ENCODE results near the gene EXOSC10.
"Not testable (repeated sequence)": the region's sequence is repeated elsewhere in the genome, so short reads cannot be mapped to it uniquely, and the experiment has no call there.

EXOSC10 gene

GRCh38 chr1:11109047-11109760 lies 9.5 kb upstream of the EXOSC10 start:
- no peak for DNase-seq (ENCODE audit: low read depth in 2 of 3, low spot score in 1 of 3)

DNA sequence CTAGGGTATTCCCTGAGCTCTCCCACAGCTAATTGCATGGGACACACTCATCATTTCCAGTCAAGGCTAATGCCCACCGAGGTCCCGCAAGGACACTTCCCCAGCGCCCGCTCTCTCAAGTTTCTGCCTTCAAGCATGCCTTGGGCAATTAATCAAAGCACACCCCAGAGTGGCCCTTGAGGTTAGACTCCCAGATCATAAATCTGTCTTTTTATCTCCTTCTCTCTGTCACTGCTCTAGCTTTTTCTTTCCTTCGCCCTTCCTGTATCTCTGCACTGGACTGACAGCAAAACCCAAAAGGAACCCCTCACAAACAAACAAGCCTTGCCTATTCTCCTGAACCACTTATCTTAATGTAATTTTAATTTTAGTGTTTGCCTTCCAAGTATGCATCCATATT lies 7.9 kb upstream of the EXOSC10 start:
- DNase-seq (ENCODE audit: low read depth in 2 of 3, low spot score in 1 of 3) = no peak

DNA sequence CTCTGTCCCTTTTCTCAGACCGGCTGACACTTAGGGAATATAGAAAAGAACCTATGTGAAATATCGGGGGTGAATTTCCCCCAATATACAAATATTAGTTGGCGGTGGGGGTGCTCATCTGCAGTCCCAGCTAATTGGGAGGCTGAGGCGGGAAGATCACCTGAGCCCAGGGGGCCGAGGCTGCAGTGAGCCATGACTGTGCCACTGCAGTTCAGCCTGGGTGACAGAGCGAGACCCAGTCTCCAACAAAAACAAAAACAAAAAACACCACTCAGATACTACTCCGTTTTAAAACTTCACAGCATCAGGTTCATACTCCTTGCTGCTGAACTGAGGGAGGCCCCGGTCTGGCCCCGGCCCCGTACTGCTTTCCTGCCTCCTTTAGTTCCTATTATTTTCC lies 5.9 kb upstream of the EXOSC10 start:
- no peak for DNase-seq (ENCODE audit: low read depth in 2 of 3, low spot score in 1 of 3)

DNA sequence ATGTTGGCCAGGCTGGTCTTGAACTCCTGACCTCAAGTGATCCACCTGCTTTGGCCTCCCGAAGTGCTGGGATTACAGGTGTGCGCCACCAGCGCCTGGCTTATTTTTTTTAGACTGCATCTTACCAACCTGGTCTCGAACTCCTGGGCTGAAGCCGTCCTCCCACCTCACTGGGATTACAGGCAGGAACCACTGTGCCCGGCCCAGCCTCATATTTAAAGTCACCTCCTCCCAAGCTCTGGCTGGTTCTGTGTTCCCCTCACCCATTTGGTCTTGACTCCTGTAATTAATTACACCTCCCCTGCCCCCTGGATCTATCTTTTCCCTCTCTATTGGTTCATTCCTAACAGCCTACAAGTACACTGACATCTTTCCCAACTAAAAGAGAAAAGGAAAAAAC lies 1.7 kb upstream of the EXOSC10 start:
- no peak for DNase-seq (ENCODE audit: low read depth in 2 of 3, low spot score in 1 of 3)

DNA sequence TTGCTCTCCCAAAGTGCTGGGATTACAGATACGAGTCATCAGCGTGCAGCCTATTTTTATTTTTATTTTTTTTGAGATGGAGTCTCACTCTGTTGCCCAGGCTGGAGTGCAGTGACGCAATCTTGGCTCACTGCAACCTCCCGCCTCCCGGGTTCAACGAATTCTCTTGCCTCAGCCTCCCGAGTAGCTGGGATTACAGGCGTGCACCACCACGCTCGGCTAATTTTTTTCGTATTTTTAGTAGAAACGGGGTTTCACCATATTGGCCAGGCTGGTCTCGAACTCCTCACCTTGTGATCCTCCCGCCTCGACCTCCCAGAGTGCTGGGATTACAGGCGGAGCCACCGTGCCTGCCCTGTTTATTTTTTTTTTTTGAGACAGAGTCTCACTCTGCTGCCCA lies 1.1 kb upstream of the EXOSC10 start:
- DNase-seq (ENCODE audit: low read depth in 2 of 3, low spot score in 1 of 3) = not testable (repeated sequence)

DNA sequence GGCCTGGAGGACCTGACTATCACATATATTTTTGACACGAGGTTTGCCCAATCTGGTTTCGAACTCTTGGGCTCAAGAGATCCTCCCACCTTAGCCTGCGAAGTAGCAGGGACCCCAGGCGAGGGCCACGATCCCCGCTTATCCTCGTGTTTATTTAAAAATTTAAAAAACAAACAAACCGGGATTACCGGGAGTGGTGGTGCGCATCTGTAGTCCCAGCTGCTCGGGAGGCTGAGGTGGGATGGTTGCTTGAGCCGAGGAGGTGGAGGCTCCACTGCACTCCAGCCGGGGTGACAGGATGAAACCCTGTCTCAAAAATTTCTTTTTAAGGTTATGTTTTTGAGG lies 452 bp upstream of the EXOSC10 start:
- no peak for DNase-seq (ENCODE audit: low read depth in 2 of 3, low spot score in 1 of 3)

GRCh38 chr1:11098931-11099309 lies 749 bp downstream of the EXOSC10 start:
- no peak for DNase-seq (ENCODE audit: low read depth in 2 of 3, low spot score in 1 of 3)

DNA sequence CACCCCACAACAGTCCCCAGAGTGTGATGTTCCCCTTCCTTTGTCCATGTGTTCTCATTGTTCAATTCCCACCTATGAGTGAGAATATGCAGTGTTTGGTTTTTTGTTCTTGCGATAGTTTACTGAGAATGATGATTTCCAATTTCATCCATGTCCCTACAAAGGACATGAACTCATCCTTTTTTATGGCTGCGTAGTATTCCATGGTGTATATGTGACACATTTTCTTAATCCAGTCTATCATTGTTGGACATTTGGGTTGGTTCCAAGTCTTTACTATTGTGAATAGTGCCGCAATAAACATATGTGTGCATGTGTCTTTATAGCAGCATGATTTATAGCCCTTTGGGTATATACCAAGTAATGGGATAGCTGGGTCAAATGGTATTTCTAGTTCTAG lies 15.9 kb downstream of the EXOSC10 start:
- not testable (repeated sequence) for DNase-seq (ENCODE audit: low read depth in 2 of 3, low spot score in 1 of 3)

GRCh38 chr1:11080931-11081330 lies 18.7 kb downstream of the EXOSC10 start:
- no peak for DNase-seq (ENCODE audit: low read depth in 2 of 3, low spot score in 1 of 3)

GRCh38 chr1:11078631-11079030 lies 21.0 kb downstream of the EXOSC10 start:
- no peak for DNase-seq (ENCODE audit: low read depth in 2 of 3, low spot score in 1 of 3)

- not testable (repeated sequence) for DNase-seq (ENCODE audit: low read depth in 2 of 3, low spot score in 1 of 3)
These were observed 26.3 kb downstream of the EXOSC10 start for GRCh38 chr1:11073398-11073797.

DNA sequence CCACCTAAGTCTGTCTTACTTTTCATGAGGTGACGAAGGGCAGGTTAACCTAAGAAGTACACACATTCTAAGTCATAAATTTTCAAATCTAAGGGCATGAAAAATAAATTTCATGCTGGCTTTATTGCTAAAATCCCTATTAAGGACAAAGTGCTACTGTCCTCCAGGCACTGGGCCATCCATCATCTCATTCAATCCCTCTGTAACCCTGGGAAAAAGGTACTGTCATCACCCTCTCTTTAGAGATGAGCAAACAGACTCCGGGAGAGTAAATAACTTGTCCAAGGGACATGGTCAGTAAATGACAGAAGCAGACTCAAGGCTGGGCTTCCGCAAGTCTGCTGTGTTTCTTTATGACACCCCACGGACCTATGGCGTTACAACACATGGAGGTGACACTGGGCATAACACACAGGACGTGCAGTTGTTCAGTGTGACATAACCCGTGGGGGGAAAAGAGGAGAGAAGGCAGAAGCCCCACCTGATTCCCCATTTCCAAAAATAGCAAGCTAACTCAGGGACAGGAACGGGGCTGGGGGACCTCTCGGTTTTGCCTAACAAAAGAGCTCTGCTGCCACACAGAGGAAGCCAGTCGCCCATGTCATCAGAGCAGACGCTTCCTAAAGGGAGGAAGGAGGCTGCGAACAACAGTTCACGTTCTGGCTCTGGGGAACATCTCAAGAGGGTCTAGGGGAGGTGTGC lies 27.3 kb downstream of the EXOSC10 start:
- DNase-seq (ENCODE audit: low read depth in 2 of 3, low spot score in 1 of 3) = no peak

GRCh38 chr1:11071463-11072215 lies 28.0 kb downstream of the EXOSC10 start:
- DNase-seq (ENCODE audit: low read depth in 2 of 3, low spot score in 1 of 3) = no peak

DNA sequence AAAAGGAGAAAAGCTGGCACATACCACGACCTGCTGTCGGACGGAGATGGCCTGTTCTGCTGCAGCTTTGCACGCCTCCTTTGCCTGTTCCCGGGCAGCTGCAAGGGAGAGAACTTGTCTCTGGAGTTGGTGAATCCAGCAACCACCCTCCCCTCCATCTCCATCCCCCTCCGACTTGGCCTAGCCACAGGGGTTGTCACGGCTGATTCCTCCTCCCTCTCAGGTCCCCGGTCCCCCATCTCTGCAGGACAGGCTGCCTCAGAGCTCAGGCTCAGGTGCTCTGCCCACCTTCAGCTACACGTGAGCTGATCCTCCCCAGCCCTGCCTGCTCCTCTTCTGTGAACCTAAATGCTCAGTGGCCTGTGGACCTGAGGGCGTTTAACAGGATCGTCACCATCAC lies 28.8 kb downstream of the EXOSC10 start:
- DNase-seq (ENCODE audit: low read depth in 2 of 3, low spot score in 1 of 3) = no peak

DNA sequence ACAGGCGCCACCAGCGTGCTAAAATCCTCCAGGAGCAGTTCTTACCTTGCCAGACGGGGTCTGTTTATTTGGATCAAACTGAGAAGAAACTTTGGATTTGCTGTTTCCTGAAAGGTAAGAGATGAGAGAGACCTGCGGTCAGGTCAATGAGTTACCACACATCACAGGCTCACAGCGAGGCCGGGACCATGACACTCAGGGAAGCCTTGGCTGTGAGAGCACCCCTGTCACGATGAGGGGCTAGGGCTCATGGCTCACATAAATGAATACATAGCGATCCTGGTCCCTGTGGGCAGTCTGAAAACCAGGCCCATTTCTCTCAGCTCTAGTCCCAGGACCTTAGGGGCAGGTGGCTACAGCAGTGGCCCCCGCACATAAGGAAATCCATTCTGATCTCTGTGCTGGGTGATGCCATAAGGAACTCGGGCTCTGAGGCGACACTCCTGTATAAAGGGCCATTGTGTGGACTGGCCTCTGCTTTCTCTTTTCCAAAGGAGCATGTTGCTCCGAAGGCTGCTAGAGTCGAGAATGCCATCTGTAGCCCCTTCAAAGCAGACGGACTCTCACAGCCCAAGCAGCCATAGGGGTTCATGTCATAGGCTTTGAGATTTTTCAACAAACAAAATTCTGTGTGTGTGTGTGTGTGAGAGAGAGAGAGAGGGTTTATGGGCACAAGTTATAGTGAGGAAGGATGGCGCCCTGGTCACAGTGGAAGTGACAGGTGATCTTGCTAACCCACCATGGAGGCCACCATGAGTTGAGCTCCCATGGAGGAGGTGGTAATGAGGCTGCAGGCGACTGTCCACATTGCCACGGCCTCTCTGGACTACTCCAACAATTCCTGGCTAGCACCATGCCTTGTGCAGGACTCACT lies 30.8 kb downstream of the EXOSC10 start:
- no peak for DNase-seq (ENCODE audit: low read depth in 2 of 3, low spot score in 1 of 3)

DNA sequence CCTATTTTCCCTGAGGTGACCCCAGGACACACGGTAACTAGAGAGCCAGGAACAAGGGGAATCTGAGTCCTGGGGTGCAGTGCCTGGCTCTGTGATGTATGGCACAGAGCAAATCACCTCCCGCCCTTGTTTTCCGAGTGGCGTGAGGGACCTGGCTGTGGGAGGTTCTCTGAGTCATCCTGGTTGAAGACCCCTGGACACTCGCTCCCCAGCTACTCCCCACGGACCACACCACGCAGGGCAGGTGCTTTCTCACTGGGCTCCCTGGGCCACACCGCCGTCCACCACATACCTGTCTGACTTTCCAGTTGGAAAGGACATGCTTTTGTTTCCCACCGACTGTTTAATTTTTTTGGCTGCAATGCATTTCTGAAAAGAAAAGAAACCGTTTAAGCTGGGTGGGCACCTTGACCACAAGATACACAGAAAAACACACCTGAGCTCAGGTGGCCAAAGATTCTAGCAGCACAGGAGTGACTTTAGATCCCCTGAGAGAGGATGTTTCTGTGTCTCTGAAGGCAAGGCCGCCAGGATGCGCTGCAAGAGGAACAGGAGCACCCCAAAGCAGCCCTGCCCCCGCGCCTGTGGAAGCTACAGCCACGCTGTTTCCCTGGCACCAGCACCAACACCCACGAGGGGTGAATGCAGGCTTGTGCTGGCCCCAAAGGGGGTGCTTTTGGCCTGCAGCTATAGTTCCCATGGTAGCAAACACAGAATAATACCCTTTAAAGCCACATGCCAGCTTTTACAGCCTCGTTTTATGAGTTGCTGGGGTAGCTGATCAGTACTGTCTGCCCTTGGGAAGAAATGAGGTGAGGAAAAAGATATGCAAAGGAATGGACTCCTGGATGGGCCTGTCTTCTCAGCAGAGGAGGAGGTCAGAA lies 31.7 kb downstream of the EXOSC10 start:
- DNase-seq (ENCODE audit: low read depth in 2 of 3, low spot score in 1 of 3) = no peak

GRCh38 chr1:11065796-11066195 lies 33.9 kb downstream of the EXOSC10 start:
- no peak for DNase-seq (ENCODE audit: low read depth in 2 of 3, low spot score in 1 of 3)

- DNase-seq (ENCODE audit: low read depth in 2 of 3, low spot score in 1 of 3) = no peak
These were observed 34.7 kb downstream of the EXOSC10 start for GRCh38 chr1:11064942-11065341.

DNA sequence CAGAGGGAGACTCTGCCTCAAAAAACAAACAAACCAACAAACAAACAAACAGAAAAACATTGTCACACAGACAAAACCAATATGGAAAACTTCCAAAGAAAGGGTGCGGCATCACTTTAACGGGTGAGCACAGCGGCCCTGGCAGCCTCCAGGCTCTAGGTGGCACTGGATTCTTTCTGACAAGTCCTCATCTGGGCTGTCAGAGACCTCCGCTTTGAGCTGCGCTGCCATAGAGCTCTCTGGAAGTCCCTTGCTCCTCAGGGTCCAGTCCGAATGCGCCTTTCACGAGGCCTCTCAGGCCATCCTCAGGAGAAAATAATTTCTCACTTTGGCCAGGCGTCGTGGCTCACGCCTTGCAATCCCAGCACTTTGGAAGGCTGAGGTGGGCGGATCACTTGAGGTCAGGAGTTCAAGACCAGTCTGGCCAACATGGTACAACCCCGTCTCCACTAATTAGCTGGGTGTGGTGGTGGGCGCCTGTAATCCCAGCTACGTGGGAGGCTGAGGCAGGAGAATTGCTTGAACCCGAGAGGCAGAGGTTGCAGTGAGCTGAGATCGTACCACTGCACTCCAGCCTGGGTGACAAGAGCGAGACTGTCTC lies 35.6 kb downstream of the EXOSC10 start:
- not testable (repeated sequence) for DNase-seq (ENCODE audit: low read depth in 2 of 3, low spot score in 1 of 3)

GRCh38 chr1:11062965-11063401 lies 36.7 kb downstream of the EXOSC10 start:
- no peak for DNase-seq (ENCODE audit: low read depth in 2 of 3, low spot score in 1 of 3)

Data from stimulated activated CD4-positive, alpha-beta T cell treated with anti-CD3 and anti-CD28 coated beads, Interleukin-12 subunit alpha, Interleukin-12 subunit beta, amount 100 ng/mL, for 48 hours (primary cell).